NCI-H345 treated with DMSO at 0.1 percent for 48 hours (cell line): ENCODE measurements around the gene DOCK4.
A peak's percentile ranks its signal among the peaks of the same experiment; 100 is the strongest.

ENCODE experiments used
- DNase-seq: peaks from one replicate; lab custom pipeline; 2025; ENCODE audit not compliant: unreplicated experiment; lab: John Stamatoyannopoulos, UW

The DOCK4 gene

DNA sequence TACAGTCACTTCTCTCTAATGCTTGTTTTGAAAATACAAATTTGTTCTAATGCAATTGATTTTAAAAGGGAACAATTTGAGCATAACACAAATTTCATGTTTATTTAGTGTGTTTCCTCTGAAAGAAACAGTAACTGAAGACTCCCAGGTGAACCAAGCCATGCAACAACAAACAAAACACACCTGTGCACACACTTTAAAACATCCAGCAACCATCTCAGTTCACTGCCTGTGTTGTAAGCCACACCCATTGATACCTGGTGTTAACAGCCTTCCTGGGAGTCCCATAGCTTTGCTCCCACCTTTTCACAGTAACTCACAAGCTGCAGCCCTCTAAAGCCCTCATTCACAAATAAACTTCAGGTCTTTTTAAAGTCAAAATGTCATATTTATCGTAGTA lies 89.3 kb downstream of the DOCK4 start:
- DNase-seq, result peak; percentile 37

DNA sequence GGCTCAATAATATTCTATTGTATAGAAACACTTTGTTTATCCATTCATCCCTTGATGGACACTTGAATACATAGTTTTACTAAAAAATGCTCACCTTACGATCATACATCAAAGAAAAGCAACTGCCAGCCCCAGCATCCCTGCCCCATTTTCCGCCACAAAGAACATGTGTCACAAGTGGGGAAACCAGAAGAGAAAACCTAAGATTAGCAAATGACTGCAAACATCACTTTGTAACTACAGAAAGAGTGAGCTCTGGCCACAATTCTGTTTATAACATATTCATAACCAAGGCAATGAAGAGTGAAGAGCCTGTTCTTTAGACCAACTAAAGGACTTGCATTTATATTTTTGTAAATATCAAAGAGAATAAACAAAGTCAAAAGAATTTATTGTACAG lies 89.8 kb downstream of the DOCK4 start:
- DNase-seq, result no peak

- DNase-seq, result no peak
Measured at GRCh38 chr7:112115880-112116279, 90.3 kb downstream of the DOCK4 start.

DNA sequence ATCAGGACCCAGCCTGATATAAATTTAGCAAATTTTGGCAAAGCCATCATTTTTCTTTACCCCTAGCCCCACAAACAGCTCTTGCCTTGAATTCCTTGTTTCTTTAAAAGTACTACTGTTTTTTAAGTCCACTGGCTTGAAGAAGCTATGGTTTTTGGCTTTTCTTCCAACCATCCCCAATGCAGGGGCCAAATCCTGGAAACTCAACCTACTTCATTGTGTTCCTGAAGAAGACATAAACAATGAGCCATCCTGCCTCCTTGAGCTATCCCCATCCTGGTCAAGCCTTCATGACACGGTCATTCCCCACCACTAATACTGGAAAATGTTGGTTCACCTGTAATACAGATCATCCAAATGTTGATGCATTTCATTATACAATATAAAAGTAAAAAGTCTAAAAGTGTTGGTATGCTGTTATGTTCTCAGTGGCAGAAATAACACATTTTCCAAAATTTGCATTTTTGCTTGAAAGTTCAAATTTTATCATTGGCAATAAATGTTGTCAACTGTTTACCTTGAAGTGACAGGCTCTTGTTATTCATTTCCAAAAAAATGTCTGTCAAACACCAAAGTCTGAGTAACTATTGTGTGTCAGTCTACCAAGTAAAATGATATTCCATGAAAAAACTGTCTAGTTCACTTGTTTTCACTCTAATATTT lies 92.2 kb downstream of the DOCK4 start:
- no peak for DNase-seq

GRCh38 chr7:112112822-112113255 lies 93.4 kb downstream of the DOCK4 start:
- no peak for DNase-seq

GRCh38 chr7:112110651-112111050 lies 95.5 kb downstream of the DOCK4 start:
- DNase-seq, result no peak

- DNase-seq, result no peak
Measured at GRCh38 chr7:112110175-112110574, 96.0 kb downstream of the DOCK4 start.

DNA sequence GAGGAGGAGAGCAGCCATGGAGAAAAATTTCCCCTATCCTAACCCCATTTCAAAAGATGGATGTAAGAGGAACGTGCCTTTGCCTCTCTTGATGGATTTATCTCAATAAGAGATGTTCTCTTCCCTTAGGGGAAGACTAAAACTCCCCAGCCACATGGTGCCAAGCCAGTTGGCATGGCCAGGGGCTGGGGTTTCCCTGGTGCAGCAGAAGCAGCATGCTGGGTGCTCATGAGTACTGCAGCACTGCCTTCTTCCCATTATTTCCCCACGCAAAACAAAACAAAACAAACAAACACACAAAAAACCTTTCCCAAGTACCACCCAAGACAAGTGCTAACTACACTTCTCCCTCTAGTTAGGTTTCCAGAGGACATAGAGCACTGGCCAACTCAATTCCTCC lies 97.2 kb downstream of the DOCK4 start:
- DNase-seq, result no peak

DNA sequence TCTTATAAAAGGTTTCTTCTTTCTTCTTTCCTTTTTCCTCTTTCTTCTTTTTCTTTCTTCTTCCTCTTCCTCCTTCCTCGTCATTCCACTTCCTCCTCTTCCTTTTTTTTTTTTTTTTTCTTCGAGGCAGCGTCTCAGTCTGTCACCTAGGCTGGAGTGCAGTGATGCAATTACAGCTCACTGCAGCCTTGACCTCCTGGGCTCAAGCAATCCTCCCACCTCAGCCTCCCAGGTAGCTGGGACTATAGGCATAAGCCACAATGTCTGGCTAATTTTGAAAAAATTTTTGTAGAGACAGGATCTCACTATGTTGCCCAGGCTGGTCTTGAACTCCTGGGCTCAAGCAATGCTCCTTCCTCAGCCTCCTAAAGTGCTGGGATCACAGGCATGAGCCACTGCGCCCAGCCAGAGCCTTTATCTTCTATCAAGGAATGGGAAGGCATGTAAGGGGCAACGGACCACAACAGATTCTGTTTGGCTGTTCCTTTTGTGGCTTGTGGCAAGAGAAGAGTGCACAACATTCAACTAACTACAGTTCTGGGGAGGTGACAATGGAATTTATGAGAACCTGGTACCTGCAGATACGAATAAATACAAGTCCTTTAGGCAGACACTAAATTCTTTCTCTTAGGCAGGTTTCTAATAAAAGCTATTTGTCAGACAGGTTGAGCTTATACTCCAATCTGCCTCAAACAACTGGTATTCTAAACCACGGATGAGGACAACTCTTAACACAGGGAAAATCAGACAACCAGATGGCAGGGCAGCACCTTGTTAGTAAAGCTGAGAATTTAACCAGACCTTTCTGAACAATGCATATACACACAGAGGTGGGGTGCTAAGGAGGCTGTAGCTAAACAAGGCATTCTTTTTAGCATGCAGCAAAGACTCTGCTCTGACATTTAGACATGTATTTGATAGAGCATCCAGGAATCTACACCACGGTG lies 100.3 kb downstream of the DOCK4 start:
- DNase-seq, result no peak

DNA sequence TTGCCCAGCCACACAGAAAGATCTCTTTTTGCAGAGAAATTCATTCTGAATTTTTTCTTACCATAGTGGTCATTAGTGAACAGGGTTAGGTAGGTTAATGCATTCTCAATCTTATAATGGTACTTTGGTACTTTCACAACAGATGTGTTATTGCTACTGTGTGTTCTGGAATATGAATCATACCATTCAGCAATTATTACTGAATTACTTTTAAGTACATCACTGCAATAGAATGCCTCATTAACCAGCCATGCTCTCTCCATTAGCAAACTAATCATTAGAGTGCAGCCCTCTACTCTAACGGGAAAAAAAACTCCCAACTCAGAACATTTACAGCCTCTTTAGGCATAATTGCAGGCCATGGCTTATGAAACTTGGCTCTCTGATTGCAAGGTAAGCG lies 102.1 kb downstream of the DOCK4 start:
- DNase-seq, result no peak

GRCh38 chr7:112103246-112103645 lies 103.0 kb downstream of the DOCK4 start:
- DNase-seq, result no peak

GRCh38 chr7:112101201-112101846 lies 104.9 kb downstream of the DOCK4 start:
- no peak for DNase-seq

GRCh38 chr7:112097524-112097923 lies 108.7 kb downstream of the DOCK4 start:
- DNase-seq, result no peak

DNA sequence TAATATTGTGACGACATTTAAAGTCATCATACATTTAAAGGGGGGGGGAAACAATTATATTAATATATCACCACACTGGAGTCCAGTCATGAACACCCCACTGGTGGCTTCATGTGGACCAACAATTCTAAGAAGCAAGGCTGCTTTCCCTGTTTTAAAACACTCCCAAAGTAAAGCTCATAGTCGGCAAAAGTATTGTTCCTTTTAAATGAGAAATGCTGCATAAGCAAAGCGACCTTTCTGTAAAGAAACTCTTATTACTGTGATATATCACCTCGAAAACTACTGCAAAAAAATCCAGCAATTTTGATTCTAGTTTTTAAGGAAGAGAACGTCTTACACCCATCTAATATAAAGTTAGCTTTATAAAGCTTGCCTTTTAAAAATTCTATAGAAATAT lies 112.8 kb downstream of the DOCK4 start:
- DNase-seq, result no peak

DNA sequence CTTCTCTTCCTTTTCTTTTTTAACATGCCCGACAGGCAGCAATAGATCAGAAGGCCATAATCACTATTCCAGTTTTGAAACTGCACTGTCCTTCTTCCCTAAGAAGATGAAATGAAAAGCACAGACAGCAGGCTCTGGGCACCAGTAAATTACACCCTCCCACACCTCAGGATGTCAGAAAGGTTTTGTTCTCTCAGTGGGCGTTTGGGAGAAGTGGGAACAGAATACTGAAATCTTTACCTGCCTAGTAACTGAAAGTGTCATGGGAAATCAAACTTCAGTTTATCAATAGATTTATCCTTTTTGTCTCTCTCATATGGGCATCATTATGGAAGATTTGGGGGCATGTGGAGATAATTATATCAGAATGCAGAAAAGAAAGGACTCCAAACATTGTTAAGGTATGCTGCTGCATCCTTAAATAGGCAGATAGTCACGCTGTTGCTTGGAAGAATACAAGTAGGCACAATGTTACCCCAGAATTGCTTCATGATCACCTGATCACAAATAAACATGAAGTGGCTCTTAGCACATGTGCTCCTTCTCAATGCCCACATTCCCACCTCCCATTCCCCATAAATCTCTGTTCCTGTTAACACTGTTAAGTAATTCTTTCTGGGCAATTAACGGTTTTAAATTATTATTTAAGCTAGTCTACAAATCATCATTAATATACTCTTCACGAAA lies 113.3 kb downstream of the DOCK4 start:
- no peak for DNase-seq

DNA sequence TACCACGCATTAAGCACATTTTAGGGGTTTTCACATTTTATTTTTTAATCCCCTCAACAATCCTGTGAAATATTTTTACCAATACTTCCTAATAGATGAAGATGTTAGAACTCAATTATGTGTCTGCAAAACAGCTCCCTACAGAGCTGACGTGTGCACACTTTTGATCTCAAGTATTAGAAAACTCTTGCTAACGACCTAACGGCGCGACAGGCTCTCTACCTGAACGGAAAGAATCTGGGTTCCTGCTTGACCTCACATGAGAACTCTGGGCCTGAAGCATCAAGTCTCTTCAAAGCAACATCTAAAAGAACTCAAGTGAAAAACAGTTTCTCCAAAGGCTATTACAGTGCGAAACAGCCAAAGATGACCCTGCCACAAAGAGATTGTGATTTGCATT lies 113.9 kb downstream of the DOCK4 start:
- DNase-seq, result no peak

- no peak for DNase-seq
Measured at GRCh38 chr7:112091768-112092167, 114.4 kb downstream of the DOCK4 start.

- no peak for DNase-seq
Measured at GRCh38 chr7:112089551-112089950, 116.6 kb downstream of the DOCK4 start.

GRCh38 chr7:112088484-112089016 lies 117.6 kb downstream of the DOCK4 start:
- DNase-seq, result no peak

GRCh38 chr7:112086496-112087254 lies 119.5 kb downstream of the DOCK4 start:
- DNase-seq, result no peak
